CD4-positive, alpha-beta T cell treated with Interleukin-6 at 100 ng/mL for 8 hours (primary cell): Measurements from ENCODE around the gene HDAC4.

Experiments used
- DNase-seq: peaks from one replicate; pipeline ENCODE4 v3.0.0-alpha.2; 2020; ENCODE audit warnings: mixed read lengths, low spot score

The HDAC4 gene

DNA sequence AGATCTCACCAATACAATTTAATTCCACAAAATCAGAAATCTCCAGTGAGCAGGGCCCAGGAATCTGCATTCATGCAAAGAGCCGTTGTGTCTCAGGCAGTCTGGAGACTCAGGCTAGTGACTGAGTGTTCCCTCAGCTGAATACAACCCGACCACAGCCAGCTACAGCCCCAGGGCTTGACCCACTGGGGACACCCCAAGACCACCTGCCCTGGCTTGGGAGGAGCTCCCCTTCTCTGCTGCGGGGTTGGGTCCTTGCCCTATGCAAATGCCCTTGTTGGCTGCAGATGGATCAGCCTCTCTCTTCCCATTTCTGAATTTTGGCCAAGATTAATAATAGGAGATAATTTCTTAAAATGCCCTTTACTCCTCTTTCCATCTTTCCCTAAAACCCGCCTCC lies 395.2 kb downstream of the HDAC4 start:
- no peak for DNase-seq

GRCh38 chr2:239004274-239005015 lies 396.4 kb downstream of the HDAC4 start:
- DNase-seq, result no peak

DNA sequence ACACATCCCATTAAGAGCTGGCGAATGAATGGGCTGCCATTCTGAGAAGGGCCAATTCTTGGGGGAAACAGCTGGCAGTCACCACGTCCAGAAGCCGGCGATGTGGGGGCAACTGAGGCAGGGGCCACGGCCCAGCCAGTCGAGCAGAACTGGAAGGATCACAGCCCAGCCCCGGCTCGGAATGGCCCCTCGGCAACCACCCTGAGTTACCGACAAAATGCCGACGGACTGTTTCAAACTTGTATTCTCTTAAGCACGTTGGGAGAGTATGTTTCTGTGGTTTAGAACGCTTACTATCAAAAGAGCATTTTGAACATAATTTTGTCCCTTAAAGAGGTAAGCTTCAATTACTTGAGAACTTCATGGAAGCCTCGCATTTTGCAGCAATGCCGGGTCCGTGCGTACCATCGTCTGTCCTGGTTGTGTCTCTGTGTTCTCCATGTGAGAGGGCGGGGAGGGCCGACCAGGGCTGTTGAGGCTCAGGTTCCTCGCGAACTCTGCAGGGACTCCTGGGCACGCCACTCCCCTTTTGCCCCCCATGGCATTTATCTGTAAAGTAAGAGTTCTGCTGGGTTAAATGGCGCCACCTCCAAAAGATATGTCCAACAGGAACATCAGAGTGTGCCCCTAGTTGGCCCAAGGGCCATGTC lies 397.1 kb downstream of the HDAC4 start:
- no peak for DNase-seq

DNA sequence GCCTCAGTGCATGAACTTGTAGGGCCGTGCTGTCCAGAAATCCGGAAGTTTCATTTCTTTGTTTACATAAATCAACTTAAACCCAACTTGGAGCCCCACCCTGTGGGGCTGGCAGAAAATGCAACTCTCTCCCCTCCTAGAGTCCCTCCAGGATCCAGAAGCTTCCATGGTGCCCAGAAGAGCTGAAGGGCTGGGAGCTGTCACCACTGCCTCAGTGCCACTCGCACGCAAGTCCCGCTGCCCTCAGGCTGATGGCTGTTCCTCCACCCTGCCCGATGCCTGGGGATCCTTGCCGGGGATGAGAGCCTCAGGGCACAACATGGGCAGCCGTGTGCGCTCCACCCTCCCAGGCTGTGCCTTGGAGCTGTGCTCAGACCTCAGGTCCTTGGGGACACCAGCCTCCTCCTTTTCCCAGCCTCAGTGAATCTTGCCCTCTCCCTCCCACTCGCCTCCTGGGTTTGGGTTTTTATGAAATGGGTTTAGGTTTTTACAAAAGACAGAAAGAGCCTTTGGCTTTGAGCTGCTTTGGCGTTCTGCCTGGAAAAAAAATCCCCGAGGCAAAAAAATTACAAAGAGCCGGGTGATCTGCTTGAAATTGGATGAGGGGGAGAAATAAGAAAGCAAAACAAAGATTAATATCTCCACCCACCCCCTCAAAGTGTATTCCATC lies 397.7 kb downstream of the HDAC4 start:
- DNase-seq, result no peak

- no peak for DNase-seq
Observed at GRCh38 chr2:239002591-239002953, 398.2 kb downstream of the HDAC4 start.

- DNase-seq, result no peak
Observed at GRCh38 chr2:239001794-239002193, 399.0 kb downstream of the HDAC4 start.

DNA sequence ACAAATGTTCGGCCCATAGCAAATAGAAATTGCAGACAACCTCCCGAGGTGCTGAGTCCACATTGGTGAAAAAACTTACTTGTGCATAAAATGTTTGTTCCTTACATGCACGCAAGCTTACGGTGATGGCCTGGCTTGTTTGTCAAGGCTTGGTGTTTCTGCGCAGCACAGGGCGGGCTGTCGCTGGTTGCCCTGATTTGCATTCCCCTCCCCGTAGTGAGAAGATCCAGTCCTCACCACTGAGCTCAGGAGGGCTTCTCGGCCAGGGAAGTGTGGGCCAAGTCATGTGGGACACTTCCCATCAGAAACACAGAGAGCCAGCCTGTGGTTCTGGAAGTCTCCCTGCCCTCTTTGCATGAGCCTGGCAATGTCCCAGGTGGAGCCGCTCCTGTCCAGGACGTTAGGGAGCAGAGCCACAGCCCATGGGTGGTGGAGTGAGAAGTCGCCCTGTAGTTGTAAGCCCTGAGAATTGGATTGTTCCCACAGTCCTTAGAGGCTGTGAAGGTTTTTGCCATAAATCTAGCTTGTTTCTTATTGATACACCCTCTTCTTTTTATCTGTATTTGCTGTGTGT lies 400.2 kb downstream of the HDAC4 start:
- no peak for DNase-seq

GRCh38 chr2:239000089-239000488 lies 400.7 kb downstream of the HDAC4 start:
- DNase-seq, result no peak

- DNase-seq, result no peak
Observed at GRCh38 chr2:238999291-238999741, 401.5 kb downstream of the HDAC4 start.

DNA sequence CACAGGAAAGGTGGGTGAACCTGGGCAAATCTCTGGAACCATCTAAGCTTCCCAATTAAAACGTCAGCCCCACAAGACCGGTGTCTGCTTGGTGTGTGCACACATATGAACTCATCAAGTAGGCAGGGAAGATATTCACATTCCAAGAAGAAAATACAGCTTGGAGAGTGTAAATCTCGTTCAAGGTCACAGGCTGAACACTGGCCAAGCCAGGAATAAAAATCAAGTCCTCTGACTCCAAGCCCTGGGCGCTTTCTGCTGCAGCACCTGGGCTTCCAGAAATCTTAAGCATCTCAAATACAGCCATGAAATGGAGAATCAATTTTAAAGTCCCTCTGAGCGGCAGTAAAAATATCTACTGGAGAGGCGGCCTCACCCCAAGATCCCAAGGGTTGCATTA lies 402.0 kb downstream of the HDAC4 start:
- DNase-seq, result no peak
